Natural killer cell (primary cell): ENCODE measurements around the gene GLRB. TPM values are rescaled to one million over a fixed set of nuclear protein-coding genes. Genes with fewer than 3 reads are reported as not detected.
"Not testable (repeated sequence)": the region's sequence is repeated elsewhere in the genome, so short reads cannot be mapped to it uniquely, and the experiment has no call there.

Experiments used
- ATAC-seq, 3 donors: fragments of 150-1000 bp in 2 of 3; fragments of 200-7000 bp in 1 of 3; cut with Tn5 transposase; 1 replicate in 1 of 3; 2 replicates in 2 of 3; pipeline ENCODE4 v1.10.0; 2021; ENCODE audit warnings: mild to moderate bottlenecking in 2 of 3, moderate library complexity in 2 of 3
- DNase-seq, 2 donors: peaks; one replicate each; pipeline versions ENCODE4 v3.0.0 to v3.0.0-alpha.2; 2013 to 2021; ENCODE audit warnings: mixed read lengths in 1 of 2
- H3K27ac ChIP-seq: one replicate; pipeline ENCODE4 v1.5.1; 2013; ENCODE audit warnings: mild to moderate bottlenecking, low read length
- H3K27me3 ChIP-seq: one replicate; pipeline ENCODE4 v1.6.1; 2013; ENCODE audit warnings: low read length; ENCODE audit not compliant: control insufficient read depth, insufficient read depth
- H3K36me3 ChIP-seq: one replicate; pipeline ENCODE4 v1.6.1; 2013; ENCODE audit warnings: low read length; ENCODE audit not compliant: control insufficient read depth, insufficient read depth
- H3K4me1 ChIP-seq: one replicate; pipeline ENCODE4 v1.6.1; 2013; ENCODE audit warnings: low read length; ENCODE audit not compliant: control insufficient read depth, insufficient read depth
- H3K4me3 ChIP-seq: one replicate; pipeline ENCODE4 v1.5.1; 2013; ENCODE audit warnings: low read length
- H3K9me3 ChIP-seq: one replicate; pipeline ENCODE4 v1.6.1; 2013; ENCODE audit warnings: low read length; ENCODE audit not compliant: control insufficient read depth, insufficient read depth
- H3K27ac Mint-ChIP-seq, 2 donors: one replicate each; pipeline ENCODE4 v1.8.0; 2022; ENCODE audit warnings: mild to moderate bottlenecking in 2 of 2, mixed read lengths in 2 of 2, moderate library complexity in 1 of 2
- H3K27me3 Mint-ChIP-seq, 2 donors: one replicate each; pipeline ENCODE4 v1.8.0; 2022; ENCODE audit warnings: low read depth in 2 of 2, mixed read lengths in 2 of 2
- H3K36me3 Mint-ChIP-seq: one replicate; pipeline ENCODE4 v1.8.0; 2022; ENCODE audit warnings: mixed read lengths
- H3K4me1 Mint-ChIP-seq, 2 donors: one replicate each; pipeline ENCODE4 v1.8.0; 2022; ENCODE audit warnings: mixed read lengths in 2 of 2
- H3K4me3 Mint-ChIP-seq: one replicate; pipeline ENCODE4 v1.8.0; 2022; ENCODE audit warnings: mild to moderate bottlenecking, moderate library complexity, mixed read lengths
- H3K9me3 Mint-ChIP-seq, 2 donors: one replicate each; pipeline ENCODE4 v1.8.0; 2022; ENCODE audit warnings: mixed read lengths in 2 of 2
- WGBS: methylation state at CpG from one replicate; pipeline ENCODE4 v1.1.7; 2013; ENCODE audit warnings: missing lambda C conversion rate; ENCODE audit not compliant: insufficient coverage; 5-methylcytosine and 5-hydroxymethylcytosine counted together
- intact Hi-C: fragments of 100-400 bp; cut with micrococcal nuclease; formaldehyde crosslinking; loops from one replicate; pipeline ENCODE4 v1.14.2; 2022
- total RNA-seq, 4 donors: library from RNA; stranded (reverse); fragments of 120-200 nt in 1 of 4; gene quantifications; one replicate each; pipeline versions ENCODE4 v1.2.3 to v1.2.4, GENCODE V29; 2013 to 2022
- TF ChIP-seq, protein P1 (sequence below): fragments of 200-600 bp; IDR thresholded peaks from one replicate; pipeline ENCODE4 v1.8.0; 2022; ENCODE audit warnings: antibody characterized with exemption

The GLRB gene
- total RNA-seq, 3 donors from 2014 or later (not counting 1 experiment from before 2014, with no cell fraction given), result not detected

GRCh38 chr4:157170321-157170720, 94.4 kb downstream of the GLRB start:
- TF ChIP-seq, protein P1, sequence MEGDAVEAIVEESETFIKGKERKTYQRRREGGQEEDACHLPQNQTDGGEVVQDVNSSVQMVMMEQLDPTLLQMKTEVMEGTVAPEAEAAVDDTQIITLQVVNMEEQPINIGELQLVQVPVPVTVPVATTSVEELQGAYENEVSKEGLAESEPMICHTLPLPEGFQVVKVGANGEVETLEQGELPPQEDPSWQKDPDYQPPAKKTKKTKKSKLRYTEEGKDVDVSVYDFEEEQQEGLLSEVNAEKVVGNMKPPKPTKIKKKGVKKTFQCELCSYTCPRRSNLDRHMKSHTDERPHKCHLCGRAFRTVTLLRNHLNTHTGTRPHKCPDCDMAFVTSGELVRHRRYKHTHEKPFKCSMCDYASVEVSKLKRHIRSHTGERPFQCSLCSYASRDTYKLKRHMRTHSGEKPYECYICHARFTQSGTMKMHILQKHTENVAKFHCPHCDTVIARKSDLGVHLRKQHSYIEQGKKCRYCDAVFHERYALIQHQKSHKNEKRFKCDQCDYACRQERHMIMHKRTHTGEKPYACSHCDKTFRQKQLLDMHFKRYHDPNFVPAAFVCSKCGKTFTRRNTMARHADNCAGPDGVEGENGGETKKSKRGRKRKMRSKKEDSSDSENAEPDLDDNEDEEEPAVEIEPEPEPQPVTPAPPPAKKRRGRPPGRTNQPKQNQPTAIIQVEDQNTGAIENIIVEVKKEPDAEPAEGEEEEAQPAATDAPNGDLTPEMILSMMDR, result no peak
- no peak overlapping the region for H3K27ac ChIP-seq
- ATAC-seq (no peak), DNase-seq (no peak)
- H3K36me3 ChIP-seq, result no peaks in the 10 kb centered on the region
- no peaks in the 10 kb centered on the region for H3K27me3 Mint-ChIP-seq
- no peaks in the 10 kb centered on the region for H3K4me1 Mint-ChIP-seq
- H3K27ac Mint-ChIP-seq, result no peak overlapping the region
- no peaks in the 10 kb centered on the region for H3K4me1 ChIP-seq
- no peaks in the 10 kb centered on the region for H3K27me3 ChIP-seq
- WGBS, result 86% methylated on average over 2 of the region's 5 CpGs
- H3K9me3 ChIP-seq, result no peaks in the 10 kb centered on the region
- no peak overlapping the region for H3K4me3 ChIP-seq
- H3K36me3 Mint-ChIP-seq, result no peaks in the 10 kb centered on the region
- intact Hi-C loops, result no loop called here
- peaks cover 5 to 7% of the 10 kb centered on the region in 2 donors for H3K9me3 Mint-ChIP-seq
- no peak overlapping the region for H3K4me3 Mint-ChIP-seq

DNA sequence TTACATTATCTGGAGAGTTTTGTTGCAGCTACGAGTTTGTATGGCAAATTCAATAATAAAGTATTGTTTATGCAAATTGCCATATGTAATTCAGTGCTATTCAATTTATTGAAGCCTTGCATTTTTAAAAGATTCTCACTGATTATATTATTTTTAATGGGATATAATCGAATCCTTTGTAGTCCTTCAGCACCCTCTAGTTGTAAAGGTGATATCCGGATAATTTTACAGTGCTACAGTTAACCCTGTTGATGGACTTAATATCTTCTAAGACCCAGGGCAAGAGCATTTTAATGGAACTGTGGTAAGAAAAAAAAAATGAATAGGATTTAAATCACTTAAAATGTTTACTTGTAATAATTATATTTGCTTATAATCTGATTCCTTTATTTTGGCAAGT, 96.1 kb downstream of the GLRB start:
- TF ChIP-seq, protein P1, result no peak
- DNase-seq (no peak), ATAC-seq (no peak)
- Mint-ChIP-seq H3K9me3 (peaks cover 4 to 7% of the 10 kb centered on the region in 2 donors), H3K36me3 (no peaks in the 10 kb centered on the region), H3K27me3 (no peaks in the 10 kb centered on the region), H3K4me3 (no peak overlapping the region), H3K4me1 (no peaks in the 10 kb centered on the region), H3K27ac (no peak overlapping the region)
- Histone ChIP-seq H3K36me3 (no peaks in the 10 kb centered on the region), H3K27ac (no peak overlapping the region), H3K9me3 (no peaks in the 10 kb centered on the region), H3K4me3 (no peak overlapping the region), H3K4me1 (no peaks in the 10 kb centered on the region), H3K27me3 (no peaks in the 10 kb centered on the region)
- intact Hi-C loops, result no loop called here
- WGBS, result 60% methylated on average over 1 of the region's 3 CpGs

GRCh38 chr4:157180268-157180667, 104.3 kb downstream of the GLRB start:
- H3K4me3 Mint-ChIP-seq, DNase-seq, H3K27me3 ChIP-seq, H3K27ac ChIP-seq, H3K4me3 ChIP-seq, ATAC-seq, intact Hi-C loops, H3K4me1 ChIP-seq, H3K27ac Mint-ChIP-seq, H3K36me3 Mint-ChIP-seq, H3K36me3 ChIP-seq, H3K4me1 Mint-ChIP-seq, H3K9me3 ChIP-seq, H3K27me3 Mint-ChIP-seq: not testable (repeated sequence)
- peaks cover 9 to 12% of the 10 kb centered on the region in 2 donors for H3K9me3 Mint-ChIP-seq
- 92% methylated on average over 14 of the region's 14 CpGs for WGBS

DNA sequence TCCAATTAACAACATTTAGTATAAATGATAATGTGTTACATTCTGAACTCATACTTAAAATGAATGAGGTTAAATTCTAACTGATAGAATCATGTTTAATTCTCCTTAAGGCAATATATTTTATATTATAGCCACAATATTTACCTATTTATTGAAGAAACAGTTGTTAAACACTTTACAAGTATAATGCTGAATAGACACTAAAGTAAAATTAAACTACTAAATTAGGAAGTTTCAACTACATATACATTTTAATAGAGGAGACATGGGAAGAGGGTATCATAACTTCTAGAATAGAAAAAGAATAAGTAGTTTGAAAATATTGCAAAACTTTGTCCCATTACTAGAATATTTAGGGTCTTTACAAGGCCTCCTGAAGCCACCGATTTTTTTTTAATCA, 108.3 kb downstream of the GLRB start:
- TF ChIP-seq, protein P1, result no peak
- WGBS, result no CpG with 5 or more reads among the region's 1 CpG
- no peak overlapping the region for H3K4me3 Mint-ChIP-seq
- intact Hi-C loops, result no loop called here
- H3K27ac Mint-ChIP-seq, result no peak overlapping the region
- H3K9me3 Mint-ChIP-seq, result peaks cover 6 to 19% of the 10 kb centered on the region in 2 donors
- Histone ChIP-seq H3K4me1 (no peaks in the 10 kb centered on the region), H3K36me3 (no peaks in the 10 kb centered on the region), H3K9me3 (peaks cover 2% of the 10 kb centered on the region), H3K4me3 (no peak overlapping the region), H3K27ac (no peak overlapping the region), H3K27me3 (no peaks in the 10 kb centered on the region)
- H3K27me3 Mint-ChIP-seq, result no peaks in the 10 kb centered on the region
- H3K36me3 Mint-ChIP-seq, result no peaks in the 10 kb centered on the region
- no peak for ATAC-seq
- H3K4me1 Mint-ChIP-seq, result no peaks in the 10 kb centered on the region
- no peak for DNase-seq
